Right cardiac atrium (tissue), 5 donors: Measurements from ENCODE around the gene CDC42SE2. TPM values are rescaled to one million over a fixed set of nuclear protein-coding genes. Genes with fewer than 3 reads are reported as not detected.
"Not testable (repeated sequence)": the region's sequence is repeated elsewhere in the genome, so short reads cannot be mapped to it uniquely, and the experiment has no call there.

Experiments
- ATAC-seq, 2 donors: fragments of 200-7000 bp; cut with Tn5 transposase; one replicate each; pipeline versions ENCODE4 v1.8.0 to v1.9.1; 2020; ENCODE audit warnings: moderate library complexity in 2 of 2, mild to moderate bottlenecking in 1 of 2
- DNase-seq, 3 donors: peaks; one replicate each; pipeline ENCODE4 v3.0.0-alpha.2; 2020
- H3K27ac ChIP-seq: one replicate; pipeline ENCODE4 v1.5.1; 2013; ENCODE audit warnings: mild to moderate bottlenecking, low read length, control low read depth, moderate library complexity
- H3K27me3 ChIP-seq: one replicate; pipeline ENCODE4 v1.6.1; 2013; ENCODE audit not compliant: control insufficient read depth, insufficient read depth
- H3K4me1 ChIP-seq: one replicate; pipeline ENCODE4 v1.6.1; 2013; ENCODE audit warnings: low read length; ENCODE audit not compliant: control insufficient read depth, insufficient read depth
- H3K4me3 ChIP-seq: one replicate; pipeline ENCODE4 v1.5.1; 2013; ENCODE audit warnings: low read length, control low read depth
- H3K9me3 ChIP-seq: one replicate; pipeline ENCODE4 v1.6.1; 2013; ENCODE audit warnings: low read length; ENCODE audit not compliant: control insufficient read depth
- WGBS: extraction: QIAGEN DNeasy Blood & Tissue Kit; methylation state at CpG from one replicate; pipeline ENCODE4 v1.1.7; 2013; 5-methylcytosine and 5-hydroxymethylcytosine counted together
- intact Hi-C, 4 donors: fragments of 100-400 bp; cut with DNase I; formaldehyde crosslinking; loops; one replicate each; pipeline versions ENCODE4 v1.11.0 to v1.14.0; 2022 to 2023
- polyA plus RNA-seq: library from polyadenylated mRNA; stranded (reverse); fragments of 200-250 nt; gene quantifications from one replicate; pipeline ENCODE4 v1.2.3, GENCODE V29; 2013
- total RNA-seq, 4 donors: library from RNA; stranded (reverse); fragmentation: NEBNext Ultra II Directional; extraction: Animal tissue kit (Norgen Biotek cat#: 25700); gene quantifications; one replicate each; pipeline ENCODE4 v1.2.1, GENCODE V29; 2021
- donor health status: healthy with polysubstance abuse.
- donor health status: DM: no; HTN: yes; CAD: no.
- donor health status: DM: no; HTN: no; CAD: no.
- donor health status: DM: no; HTN: yes; CAD: no; lungs with severe emphysema.
- donor health status: DM: yes; HTN: yes; CAD: no.

CDC42SE2 gene
- total and polyA plus RNA-seq, 5 donors: 7.7 to 14.2 (median 13.2) TPM

GRCh38 chr5:131250751-131251475 is 12.9 kb upstream of the CDC42SE2 start:
- WGBS: 88% methylated on average over 3 of the region's 3 CpGs
- Histone ChIP-seq H3K4me1 (no peaks in the 10 kb centered on the region), H3K27me3 (no peaks in the 10 kb centered on the region), H3K4me3 (no peak overlapping the region), H3K27ac (no peak overlapping the region), H3K9me3 (no peaks in the 10 kb centered on the region)
- no peak for DNase-seq
- no peak for ATAC-seq
- intact Hi-C loops: no loop called here

GRCh38 chr5:131252824-131253171 is 11.1 kb upstream of the CDC42SE2 start:
- DNase-seq (peak; percentile 37 to 71 (median 65)), ATAC-seq (peak; percentile 82 to 86)
- Histone ChIP-seq H3K27me3 (no peaks in the 10 kb centered on the region), H3K9me3 (no peaks in the 10 kb centered on the region), H3K4me3 (peak overlapping the region; percentile 15), H3K4me1 (no peaks in the 10 kb centered on the region), H3K27ac (no peak overlapping the region)
- intact Hi-C loops: no loop called here
- 53% methylated on average over 6 of the region's 6 CpGs for WGBS

DNA sequence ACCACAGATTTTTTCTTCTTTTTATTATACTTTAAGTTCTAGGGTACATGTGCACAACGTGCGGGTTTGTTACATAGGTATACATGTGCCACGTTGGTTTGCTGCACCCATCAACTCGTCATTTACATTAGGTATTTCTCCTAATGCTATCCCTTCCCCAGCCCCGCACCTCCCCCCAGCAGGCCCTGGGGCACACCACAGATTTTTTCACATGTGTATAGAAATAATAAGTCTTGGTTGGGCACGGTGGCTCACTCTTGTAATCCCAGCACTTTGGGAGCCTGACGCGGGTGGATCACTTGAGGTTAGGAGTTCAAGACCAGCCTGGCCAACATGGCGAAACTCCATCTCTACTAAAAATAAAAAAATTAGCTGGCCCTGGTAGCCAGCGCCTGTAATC is 9.8 kb upstream of the CDC42SE2 start:
- 90% methylated on average over 10 of the region's 10 CpGs for WGBS
- H3K4me1 ChIP-seq, H3K27me3 ChIP-seq, H3K9me3 ChIP-seq, H3K4me3 ChIP-seq, H3K27ac ChIP-seq, ATAC-seq, intact Hi-C loops: not testable (repeated sequence)
- peak in 1 of 3 donors; percentile 34 for DNase-seq

- H3K27ac ChIP-seq: no peak overlapping the region
- WGBS: 89% methylated on average over 2 of the region's 2 CpGs
- no peaks in the 10 kb centered on the region for H3K4me1 ChIP-seq
Observed at GRCh38 chr5:131254741-131255140, 9.1 kb upstream of the CDC42SE2 start.

GRCh38 chr5:131256507-131256823 is 7.4 kb upstream of the CDC42SE2 start:
- no peaks in the 10 kb centered on the region for H3K9me3 ChIP-seq
- H3K4me3 ChIP-seq: no peak overlapping the region
- no peaks in the 10 kb centered on the region for H3K27me3 ChIP-seq
- ATAC-seq (no peak), DNase-seq (no peak)
- intact Hi-C loops: no loop called here
- no peaks in the 10 kb centered on the region for H3K4me1 ChIP-seq
- WGBS: 70% methylated on average over 2 of the region's 2 CpGs
- no peak overlapping the region for H3K27ac ChIP-seq

More at GRCh38 chr5:131254741-131255140, 9.1 kb upstream of the CDC42SE2 start:
- ATAC-seq (no peak), DNase-seq (no peak)
- intact Hi-C loops: no loop called here
- Histone ChIP-seq H3K4me3 (no peak overlapping the region), H3K9me3 (no peaks in the 10 kb centered on the region), H3K27me3 (no peaks in the 10 kb centered on the region)

DNA sequence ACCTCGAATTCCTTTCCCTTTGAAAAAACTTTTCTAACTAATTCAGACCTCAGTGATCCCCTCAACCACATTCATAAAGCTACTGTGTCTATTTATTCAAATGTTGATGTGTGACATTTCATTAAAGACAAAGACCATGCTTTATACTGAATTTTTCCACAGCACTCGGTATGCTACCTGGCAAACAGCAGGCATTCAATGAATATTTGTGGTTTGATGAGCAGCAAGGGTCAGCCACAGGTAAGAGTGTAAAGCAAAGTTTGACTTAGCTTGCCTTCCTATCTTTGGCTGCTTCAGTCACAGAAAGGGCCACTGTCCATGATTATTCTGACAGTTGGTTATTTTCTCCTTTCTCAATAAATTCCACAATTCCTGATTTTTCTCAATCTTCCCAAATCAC is 5.1 kb upstream of the CDC42SE2 start:
- no peaks in the 10 kb centered on the region for H3K4me1 ChIP-seq
- no peak overlapping the region for H3K27ac ChIP-seq
- H3K27me3 ChIP-seq: no peaks in the 10 kb centered on the region
- DNase-seq (no peak), ATAC-seq (no peak)
- H3K9me3 ChIP-seq: no peaks in the 10 kb centered on the region
- no peak overlapping the region for H3K4me3 ChIP-seq
- WGBS: 73% methylated on average over 2 of the region's 2 CpGs
- intact Hi-C loops: no loop called here

DNA sequence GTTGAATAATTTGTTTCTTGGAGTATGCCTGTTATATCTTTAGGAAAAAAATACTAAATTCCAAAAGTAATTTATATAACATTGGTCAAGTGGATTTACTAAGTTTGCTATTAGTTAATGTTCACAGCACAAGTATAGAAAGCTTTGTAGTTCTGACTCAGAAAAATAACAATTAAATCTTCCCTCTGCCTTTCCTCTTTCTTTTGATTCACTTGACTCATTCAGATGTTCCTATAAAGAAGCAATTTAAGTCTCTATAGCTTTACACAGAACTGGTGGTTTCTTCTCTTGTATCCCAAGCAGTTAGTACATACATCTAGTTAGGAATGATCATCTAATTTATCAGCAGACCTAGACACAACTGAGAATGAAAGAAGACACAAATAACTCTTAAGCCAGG is 4.5 kb upstream of the CDC42SE2 start:
- DNase-seq (no peak), ATAC-seq (no peak)
- H3K27me3 ChIP-seq: no peaks in the 10 kb centered on the region
- intact Hi-C loops: no loop called here
- no peaks in the 10 kb centered on the region for H3K9me3 ChIP-seq
- H3K4me3 ChIP-seq: no peak overlapping the region
- H3K4me1 ChIP-seq: no peaks in the 10 kb centered on the region
- H3K27ac ChIP-seq: no peak overlapping the region

DNA sequence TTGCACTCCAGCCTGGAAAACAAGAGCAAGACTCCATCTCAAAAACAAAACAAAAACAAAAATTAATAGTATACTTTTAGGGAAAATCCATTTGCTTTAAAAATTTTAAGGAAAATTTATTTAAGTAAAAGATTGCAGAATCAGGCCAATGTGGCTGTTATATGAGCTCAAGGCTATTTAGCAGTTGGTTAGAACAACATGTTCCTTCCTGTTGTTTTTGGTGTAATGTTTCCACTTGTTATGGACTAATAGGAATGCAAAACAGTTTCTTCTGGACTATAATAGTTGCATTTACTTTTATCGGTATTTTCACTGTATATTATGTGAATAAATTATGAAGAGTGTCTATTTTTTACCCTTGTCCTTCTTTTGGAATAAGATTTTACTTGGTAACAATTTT is 3.0 kb upstream of the CDC42SE2 start:
- no peak for ATAC-seq

GRCh38 chr5:131261483-131261882 is 2.4 kb upstream of the CDC42SE2 start:
- Histone ChIP-seq H3K9me3 (no peaks in the 10 kb centered on the region), H3K27ac (no peak overlapping the region), H3K27me3 (no peaks in the 10 kb centered on the region), H3K4me3 (no peak overlapping the region), H3K4me1 (no peaks in the 10 kb centered on the region)
- WGBS: 90% methylated on average over 6 of the region's 6 CpGs
- intact Hi-C loops: loop anchor here (10.0 kb wide), 2 partner anchors 87 to 97 kb away; partner anchors contain the start of genes HINT1 (in 2 of the 4) and LYRM7 (in 2 of the 4)
- DNase-seq (no peak), ATAC-seq (no peak)

More for the DNA sequence above, 3.0 kb upstream of the CDC42SE2 start:
- Histone ChIP-seq H3K4me3 (no peak overlapping the region), H3K9me3 (no peaks in the 10 kb centered on the region), H3K27ac (no peak overlapping the region), H3K4me1 (no peaks in the 10 kb centered on the region), H3K27me3 (no peaks in the 10 kb centered on the region)
- 72% methylated on average over 1 of the region's 1 CpG for WGBS
- intact Hi-C loops: loop anchor here (10.0 kb wide), 2 partner anchors 86 to 96 kb away; partner anchors contain the start of genes HINT1 (in 2 of the 4) and LYRM7 (in 2 of the 4)
- DNase-seq: no peak

DNA sequence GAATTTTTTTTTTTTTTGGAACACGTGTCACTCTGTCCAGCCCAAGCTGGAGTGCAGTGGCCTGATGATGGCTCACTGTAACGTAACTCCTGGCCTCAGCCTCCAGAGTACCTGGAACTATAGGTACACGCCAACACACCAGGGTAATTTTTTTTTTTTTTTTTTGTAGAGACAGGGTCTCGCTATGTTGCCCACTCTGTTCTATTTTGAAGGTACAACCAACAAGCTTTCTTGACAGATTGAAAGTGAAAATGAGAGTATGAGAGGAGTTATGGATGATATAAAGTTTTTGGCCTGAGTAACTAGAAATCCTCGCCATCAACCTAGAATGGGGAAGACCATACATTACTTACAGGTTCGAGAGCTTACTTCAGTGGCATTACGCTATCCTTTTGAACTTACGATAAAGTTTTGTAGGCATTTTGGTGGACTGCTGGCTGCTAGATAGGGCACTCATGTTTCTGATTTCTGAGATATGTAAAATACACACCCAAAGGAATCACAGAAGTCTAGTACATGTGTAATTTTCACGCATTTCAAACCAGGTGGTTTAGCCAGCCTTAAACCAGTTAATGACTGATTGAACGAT is 806 bp upstream of the CDC42SE2 start:
- H3K27ac ChIP-seq: no peak overlapping the region
- ATAC-seq: peak in 1 of 2 donors; percentile 1
- no peaks in the 10 kb centered on the region for H3K27me3 ChIP-seq
- no peaks in the 10 kb centered on the region for H3K9me3 ChIP-seq
- intact Hi-C loops: loop anchor here (10.0 kb wide), 2 partner anchors 88 to 98 kb away; partner anchors contain the start of genes HINT1 (in 2 of the 4) and LYRM7 (in 2 of the 4)
- WGBS: 24% methylated on average over 10 of the region's 10 CpGs
- no peaks in the 10 kb centered on the region for H3K4me1 ChIP-seq
- peak in 1 of 3 donors; percentile 24 for DNase-seq
- peak overlapping the region; percentile 96 for H3K4me3 ChIP-seq

GRCh38 chr5:131264451-131265099 is 722 bp downstream of the CDC42SE2 start:
- Histone ChIP-seq H3K9me3 (no peaks in the 10 kb centered on the region), H3K4me1 (no peaks in the 10 kb centered on the region), H3K27ac (peak overlapping the region; percentile 65), H3K4me3 (peak overlapping the region; percentile 96), H3K27me3 (no peaks in the 10 kb centered on the region)
- ATAC-seq: peak; percentile 20 to 32
- whole genome bisulfite sequencing: under 1% methylated on average over 34 of the region's 34 CpGs
- DNase-seq: peak; percentile 21 to 70 (median 60)
- intact Hi-C loops: loop anchor here (10.0 kb wide), 2 partner anchors 90 to 100 kb away; partner anchors contain the start of genes HINT1 (in 2 of the 4) and LYRM7 (in 2 of the 4)
